Cardiac fibroblast (primary cell): ENCODE measurements around the gene MMRN1.

Source experiments
- DNase-seq, 2 donors: peaks; one replicate each; pipeline versions ENCODE4 v3.0.0 to v3.0.0-alpha.2; 2010; ENCODE audit warnings: low read depth in 2 of 2
- H3K4me3 ChIP-seq, 2 donors: replicated peaks in 1 of 2; 1 replicate in 1 of 2; 2 replicates in 1 of 2; pipeline ENCODE4 v1.5.1; 2011; ENCODE audit warnings: low read depth in 2 of 2, low read length in 2 of 2, mild to moderate bottlenecking in 2 of 2, moderate library complexity in 1 of 2
- CTCF ChIP-seq: IDR thresholded peaks from one replicate; pipeline ENCODE4 v1.5.1; 2011; ENCODE audit warnings: low read depth, mild to moderate bottlenecking, low read length, inconsistent platforms

MMRN1 gene

GRCh38 chr4:90002441-90003062 lies 107.9 kb downstream of the MMRN1 start:
- no peak for TF ChIP-seq CTCF
- DNase-seq: no peak
- H3K4me3 ChIP-seq: no peak overlapping the region
